Measurements from ENCODE around the gene HEXB.
"Not testable (repeated sequence)": the region's sequence is repeated elsewhere in the genome, so short reads cannot be mapped to it uniquely, and the experiment has no call there.

HEXB gene

GRCh38 chr5:74660140-74660539 is 24.9 kb upstream of the HEXB start:
- Histone ChIP-seq H3K36me3 (ENCODE audit: insufficient read depth, low read length) (no peaks in the 10 kb centered on the region), H3K27ac (ENCODE audit: low read depth, low read length) (no peak overlapping the region), H3K4me3 (ENCODE audit: low read length) (no peak overlapping the region), H3K9ac (ENCODE audit: low read depth, low read length) (no peak overlapping the region), H3K27me3 (ENCODE audit: insufficient read depth, low read length) (no peaks in the 10 kb centered on the region), H3K4me1 (ENCODE audit: insufficient read depth, low read length) (peaks cover 3% of the 10 kb centered on the region; the same call in 1 of the 2 replicates), H3K9me3 (ENCODE audit: insufficient read depth, low read depth, low read length) (peaks cover 6% of the 10 kb centered on the region; the same call in 1 of the 2 replicates)
- WGBS, result 84% methylated on average over 1 of the region's 1 CpG

GRCh38 chr5:74660873-74661272 is 24.2 kb upstream of the HEXB start:
- H3K9ac ChIP-seq (ENCODE audit: low read depth, low read length), result no peak overlapping the region

GRCh38 chr5:74664551-74664950 is 20.5 kb upstream of the HEXB start:
- Histone ChIP-seq H3K27ac (ENCODE audit: low read depth, low read length) (no peak overlapping the region), H3K9me3 (ENCODE audit: insufficient read depth, low read depth, low read length) (0 out of 2 replicates have a peak, but pooled peaks cover under 1% of the 10 kb centered on the region), H3K36me3 (ENCODE audit: insufficient read depth, low read length) (no peaks in the 10 kb centered on the region), H3K4me3 (ENCODE audit: low read length) (no peak overlapping the region), H3K9ac (ENCODE audit: low read depth, low read length) (no peak overlapping the region), H3K4me1 (ENCODE audit: insufficient read depth, low read length) (peaks cover 3% of the 10 kb centered on the region; the same call in 1 of the 2 replicates), H3K27me3 (ENCODE audit: insufficient read depth, low read length) (no peaks in the 10 kb centered on the region)
- 88% methylated on average over 5 of the region's 5 CpGs for WGBS

More at GRCh38 chr5:74660873-74661272, 24.2 kb upstream of the HEXB start:
- no peaks in the 10 kb centered on the region for H3K36me3 ChIP-seq (ENCODE audit: insufficient read depth, low read length)
- H3K4me1 ChIP-seq (ENCODE audit: insufficient read depth, low read length), result peaks cover 3% of the 10 kb centered on the region; the same call in 1 of the 2 replicates
- H3K27ac ChIP-seq (ENCODE audit: low read depth, low read length), result no peak overlapping the region
- peaks cover 6% of the 10 kb centered on the region; the same call in 1 of the 2 replicates for H3K9me3 ChIP-seq (ENCODE audit: insufficient read depth, low read depth, low read length)
- no peak overlapping the region for H3K4me3 ChIP-seq (ENCODE audit: low read length)
- WGBS, result 89% methylated on average over 5 of the region's 5 CpGs
- H3K27me3 ChIP-seq (ENCODE audit: insufficient read depth, low read length), result no peaks in the 10 kb centered on the region

GRCh38 chr5:74665273-74665672 is 19.8 kb upstream of the HEXB start:
- no CpG with 5 or more reads among the region's 2 CpGs for WGBS
- no peak overlapping the region for H3K27ac ChIP-seq (ENCODE audit: low read depth, low read length)
- no peaks in the 10 kb centered on the region for H3K27me3 ChIP-seq (ENCODE audit: insufficient read depth, low read length)
- H3K4me1 ChIP-seq (ENCODE audit: insufficient read depth, low read length), result peaks cover under 1% of the 10 kb centered on the region; the same call in 1 of the 2 replicates
- 0 out of 2 replicates have a peak, but pooled peaks cover 6% of the 10 kb centered on the region for H3K9me3 ChIP-seq (ENCODE audit: insufficient read depth, low read depth, low read length)
- no peak overlapping the region for H3K9ac ChIP-seq (ENCODE audit: low read depth, low read length)
- no peaks in the 10 kb centered on the region for H3K36me3 ChIP-seq (ENCODE audit: insufficient read depth, low read length)
- H3K4me3 ChIP-seq (ENCODE audit: low read length), result no peak overlapping the region

- 0 out of 2 replicates have a peak, but pooled peaks cover 8% of the 10 kb centered on the region for H3K9me3 ChIP-seq (ENCODE audit: insufficient read depth, low read depth, low read length)
- no peaks in the 10 kb centered on the region for H3K4me1 ChIP-seq (ENCODE audit: insufficient read depth, low read length)
- H3K36me3 ChIP-seq (ENCODE audit: insufficient read depth, low read length), result no peaks in the 10 kb centered on the region
- H3K27me3 ChIP-seq (ENCODE audit: insufficient read depth, low read length), result no peaks in the 10 kb centered on the region
- 84% methylated on average over 1 of the region's 1 CpG for WGBS
- H3K4me3 ChIP-seq (ENCODE audit: low read length), result no peak overlapping the region
- H3K27ac ChIP-seq (ENCODE audit: low read depth, low read length), result no peak overlapping the region
- H3K9ac ChIP-seq (ENCODE audit: low read depth, low read length), result no peak overlapping the region
Measured at GRCh38 chr5:74665816-74666215, 19.2 kb upstream of the HEXB start.

DNA sequence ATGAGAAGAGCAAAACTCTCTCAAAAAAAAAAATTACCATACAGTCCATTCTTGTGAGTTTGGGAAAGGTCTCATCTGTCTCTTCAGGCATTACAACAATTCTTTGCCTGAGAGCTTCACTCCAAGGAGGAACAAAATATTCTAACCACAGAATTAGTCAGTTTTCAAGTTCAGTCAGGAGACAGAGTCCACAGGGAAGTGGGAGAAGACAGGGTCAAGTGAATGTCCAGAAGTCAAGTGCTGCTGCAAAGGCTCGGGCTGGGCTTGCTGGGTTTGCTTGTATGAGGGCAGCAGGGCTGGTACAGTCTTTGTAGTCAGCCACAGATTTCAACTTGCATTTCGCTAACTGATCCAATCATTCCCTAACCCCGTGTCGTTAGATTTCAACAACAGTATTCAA is 17.6 kb upstream of the HEXB start:
- Histone ChIP-seq H3K9ac (ENCODE audit: low read depth, low read length) (no peak overlapping the region), H3K4me1 (ENCODE audit: insufficient read depth, low read length) (no peaks in the 10 kb centered on the region), H3K27ac (ENCODE audit: low read depth, low read length) (no peak overlapping the region), H3K4me3 (ENCODE audit: low read length) (no peak overlapping the region), H3K9me3 (ENCODE audit: insufficient read depth, low read depth, low read length) (0 out of 2 replicates have a peak, but pooled peaks cover 8% of the 10 kb centered on the region), H3K36me3 (ENCODE audit: insufficient read depth, low read length) (no peaks in the 10 kb centered on the region), H3K27me3 (ENCODE audit: insufficient read depth, low read length) (no peaks in the 10 kb centered on the region)
- 94% methylated on average over 4 of the region's 4 CpGs for WGBS

GRCh38 chr5:74669821-74670220 is 15.2 kb upstream of the HEXB start:
- no peaks in the 10 kb centered on the region for H3K27me3 ChIP-seq (ENCODE audit: insufficient read depth, low read length)
- no peaks in the 10 kb centered on the region for H3K36me3 ChIP-seq (ENCODE audit: insufficient read depth, low read length)
- no peak overlapping the region for H3K4me3 ChIP-seq (ENCODE audit: low read length)
- H3K9ac ChIP-seq (ENCODE audit: low read depth, low read length), result no peak overlapping the region
- 0 out of 2 replicates have a peak, but pooled peaks cover 8% of the 10 kb centered on the region for H3K9me3 ChIP-seq (ENCODE audit: insufficient read depth, low read depth, low read length)
- no peaks in the 10 kb centered on the region for H3K4me1 ChIP-seq (ENCODE audit: insufficient read depth, low read length)
- H3K27ac ChIP-seq (ENCODE audit: low read depth, low read length), result no peak overlapping the region
- WGBS, result 83% methylated on average over 2 of the region's 2 CpGs

GRCh38 chr5:74670396-74671038 is 14.5 kb upstream of the HEXB start:
- 93% methylated on average over 11 of the region's 11 CpGs for WGBS
- H3K36me3 ChIP-seq (ENCODE audit: insufficient read depth, low read length), result no peaks in the 10 kb centered on the region
- H3K27me3 ChIP-seq (ENCODE audit: insufficient read depth, low read length), result no peaks in the 10 kb centered on the region
- H3K4me3 ChIP-seq (ENCODE audit: low read length), result no peak overlapping the region
- H3K27ac ChIP-seq (ENCODE audit: low read depth, low read length), result no peak overlapping the region
- no peak overlapping the region for H3K9ac ChIP-seq (ENCODE audit: low read depth, low read length)
- H3K9me3 ChIP-seq (ENCODE audit: insufficient read depth, low read depth, low read length), result 0 out of 2 replicates have a peak, but pooled peaks cover 8% of the 10 kb centered on the region
- no peaks in the 10 kb centered on the region for H3K4me1 ChIP-seq (ENCODE audit: insufficient read depth, low read length)

GRCh38 chr5:74672215-74672877 is 12.7 kb upstream of the HEXB start:
- no peaks in the 10 kb centered on the region for H3K27me3 ChIP-seq (ENCODE audit: insufficient read depth, low read length)
- no peak overlapping the region for H3K27ac ChIP-seq (ENCODE audit: low read depth, low read length)
- WGBS, result 88% methylated on average over 4 of the region's 5 CpGs
- 0 out of 2 replicates have a peak, but pooled peaks cover 8% of the 10 kb centered on the region for H3K9me3 ChIP-seq (ENCODE audit: insufficient read depth, low read depth, low read length)
- no peak overlapping the region for H3K4me3 ChIP-seq (ENCODE audit: low read length)
- H3K4me1 ChIP-seq (ENCODE audit: insufficient read depth, low read length), result no peaks in the 10 kb centered on the region
- H3K36me3 ChIP-seq (ENCODE audit: insufficient read depth, low read length), result no peaks in the 10 kb centered on the region
- H3K9ac ChIP-seq (ENCODE audit: low read depth, low read length), result no peak overlapping the region

- WGBS, result 81% methylated on average over 6 of the region's 6 CpGs
- Histone ChIP-seq H3K27me3 (ENCODE audit: insufficient read depth, low read length) (no peaks in the 10 kb centered on the region), H3K9me3 (ENCODE audit: insufficient read depth, low read depth, low read length) (0 out of 2 replicates have a peak, but pooled peaks cover 8% of the 10 kb centered on the region), H3K9ac (ENCODE audit: low read depth, low read length) (no peak overlapping the region), H3K36me3 (ENCODE audit: insufficient read depth, low read length) (no peaks in the 10 kb centered on the region), H3K4me3 (ENCODE audit: low read length) (no peak overlapping the region), H3K4me1 (ENCODE audit: insufficient read depth, low read length) (no peaks in the 10 kb centered on the region), H3K27ac (ENCODE audit: low read depth, low read length) (no peak overlapping the region)
Measured at GRCh38 chr5:74673011-74673790, 11.8 kb upstream of the HEXB start.

GRCh38 chr5:74676466-74676865 is 8.6 kb upstream of the HEXB start:
- not testable (repeated sequence) for H3K9me3 ChIP-seq (ENCODE audit: insufficient read depth, low read depth, low read length); H3K27ac ChIP-seq (ENCODE audit: low read depth, low read length); H3K4me1 ChIP-seq (ENCODE audit: insufficient read depth, low read length); H3K36me3 ChIP-seq (ENCODE audit: insufficient read depth, low read length); H3K9ac ChIP-seq (ENCODE audit: low read depth, low read length); H3K27me3 ChIP-seq (ENCODE audit: insufficient read depth, low read length); H3K4me3 ChIP-seq (ENCODE audit: low read length)
- WGBS, result 95% methylated on average over 4 of the region's 6 CpGs
